HEK293 (cell line): Measurements from ENCODE around the gene KCNC2.

Experiments
- CTCF ChIA-PET: fragments of 350-600 bp; formaldehyde crosslinking; extraction: SDS; loops from one replicate; lab custom pipeline; 2021; ENCODE audit warnings: antibody characterized with exemption; lab: Yijun Ruan, JAX
- POLR2A ChIA-PET: fragments of 300-600 bp; formaldehyde crosslinking; extraction: SDS; loops from one replicate; lab custom pipeline; 2020; ENCODE audit warnings: antibody characterized with exemption, inconsistent platforms; lab: Yijun Ruan, JAX
- H3K27ac ChIP-seq: fragments of 200-500 bp; sonication (Bioruptor generic); 2 replicates; pipeline ENCODE4 v1.5.1; 2014; ENCODE audit warnings: low read depth, low read length, control low read depth, inconsistent platforms; ENCODE audit errors: extremely low read depth
- H3K36me3 ChIP-seq, 2 experiments: fragments of 200-500 bp in 1 of 2; sonication (Bioruptor generic) in 1 of 2; 1 replicate in 1 of 2; 2 replicates in 1 of 2; pipeline ENCODE4 v1.5.1; 2014 to 2017; ENCODE audit warnings: inconsistent platforms in 2 of 2, low read length in 2 of 2; ENCODE audit not compliant: control insufficient read depth in 2 of 2, insufficient read depth in 1 of 2
- H3K4me1 ChIP-seq: fragments of 200-500 bp; sonication (Bioruptor generic); 2 replicates; pipeline ENCODE4 v1.5.1; 2014; ENCODE audit warnings: mild to moderate bottlenecking, low read length, inconsistent platforms; ENCODE audit not compliant: control insufficient read depth, insufficient read depth
- H3K4me3 ChIP-seq: 2 replicates; pipeline ENCODE4 v1.5.1; 2011; ENCODE audit warnings: low read depth, mild to moderate bottlenecking, control low read depth, low read length, moderate library complexity
- H3K9me3 ChIP-seq: fragments of 200-500 bp; sonication (Bioruptor generic); 2 replicates; pipeline ENCODE4 v1.5.1; 2014; ENCODE audit warnings: low read depth, low read length, inconsistent platforms; ENCODE audit not compliant: control insufficient read depth, insufficient read depth
- BCL11A ChIP-seq: fragments of 450-650 bp; formaldehyde crosslinking; IDR thresholded peaks from 2 replicates; pipeline ENCODE4 v1.5.1; 2016; ENCODE audit warnings: low read depth, missing biosample characterization, missing genetic modification characterization
- KLF10 ChIP-seq: fragments of 450-650 bp; IDR thresholded peaks from 2 replicates; pipeline ENCODE4 v1.5.1; 2018; ENCODE audit warnings: missing biosample characterization, mild to moderate bottlenecking, missing genetic modification characterization
- PRDM1 ChIP-seq: fragments of 450-650 bp; formaldehyde crosslinking; IDR thresholded peaks from 2 replicates; pipeline ENCODE4; 2016; ENCODE audit warnings: missing biosample characterization, missing genetic modification characterization
- RBAK ChIP-seq: fragments of 450-650 bp; formaldehyde crosslinking; IDR thresholded peaks from 2 replicates; pipeline ENCODE4 v1.5.1; 2016; ENCODE audit warnings: missing biosample characterization, missing genetic modification characterization
- ZBTB10 ChIP-seq: fragments of 450-650 bp; formaldehyde crosslinking; IDR thresholded peaks from 2 replicates; pipeline ENCODE4 v1.5.1; 2016; ENCODE audit warnings: missing biosample characterization, missing genetic modification characterization
- ZBTB21 ChIP-seq: fragments of 450-650 bp; formaldehyde crosslinking; IDR thresholded peaks from 2 replicates; pipeline ENCODE4 v1.5.1; 2017; ENCODE audit warnings: missing biosample characterization, missing genetic modification characterization
- ZBTB7A ChIP-seq: fragments of 450-650 bp; formaldehyde crosslinking; IDR thresholded peaks from 2 replicates; pipeline ENCODE4 v1.5.1; 2016; ENCODE audit warnings: low read depth, missing biosample characterization, missing genetic modification characterization
- ZFP69B ChIP-seq: fragments of 450-650 bp; formaldehyde crosslinking; IDR thresholded peaks from 2 replicates; pipeline ENCODE4 v1.5.1; 2016; ENCODE audit warnings: missing biosample characterization, missing genetic modification characterization
- ZNF132 ChIP-seq: fragments of 450-650 bp; formaldehyde crosslinking; IDR thresholded peaks from 2 replicates; pipeline ENCODE4 v1.5.1; 2017; ENCODE audit warnings: missing biosample characterization, missing genetic modification characterization, borderline replicate concordance
- ZNF19 ChIP-seq: fragments of 450-650 bp; formaldehyde crosslinking; IDR thresholded peaks from 2 replicates; pipeline ENCODE4; 2016; ENCODE audit warnings: missing biosample characterization, missing genetic modification characterization, low read depth
- ZNF202 ChIP-seq: fragments of 450-650 bp; formaldehyde crosslinking; IDR thresholded peaks from 2 replicates; pipeline ENCODE4 v1.5.1; 2016; ENCODE audit warnings: missing biosample characterization, missing genetic modification characterization, borderline replicate concordance
- ZNF223 ChIP-seq: fragments of 450-650 bp; formaldehyde crosslinking; IDR thresholded peaks from 2 replicates; pipeline ENCODE4 v1.5.1; 2016; ENCODE audit warnings: missing biosample characterization, missing genetic modification characterization
- ZNF23 ChIP-seq: fragments of 450-650 bp; formaldehyde crosslinking; IDR thresholded peaks from 2 replicates; pipeline ENCODE4 v1.5.1; 2016; ENCODE audit warnings: missing biosample characterization, missing genetic modification characterization, borderline replicate concordance
- ZNF239 ChIP-seq: fragments of 450-650 bp; formaldehyde crosslinking; IDR thresholded peaks from 2 replicates; pipeline ENCODE4 v1.5.1; 2016; ENCODE audit warnings: missing biosample characterization, missing genetic modification characterization
- ZNF280C ChIP-seq: fragments of 450-650 bp; formaldehyde crosslinking; IDR thresholded peaks from 2 replicates; pipeline ENCODE4 v1.5.1; 2016; ENCODE audit warnings: missing biosample characterization, missing genetic modification characterization
- ZNF394 ChIP-seq: fragments of 450-650 bp; formaldehyde crosslinking; IDR thresholded peaks from 2 replicates; pipeline ENCODE4 v1.5.1; 2016; ENCODE audit warnings: missing biosample characterization, missing genetic modification characterization, mild to moderate bottlenecking, moderate library complexity, borderline replicate concordance
- ZNF404 ChIP-seq: fragments of 450-650 bp; formaldehyde crosslinking; IDR thresholded peaks from 2 replicates; pipeline ENCODE4 v1.5.1; 2017; ENCODE audit warnings: missing biosample characterization, missing genetic modification characterization
- ZNF433 ChIP-seq: fragments of 450-650 bp; formaldehyde crosslinking; IDR thresholded peaks from 2 replicates; pipeline ENCODE4 v1.5.1; 2016; ENCODE audit warnings: missing biosample characterization, missing genetic modification characterization, low read depth
- ZNF473 ChIP-seq: fragments of 450-650 bp; formaldehyde crosslinking; IDR thresholded peaks from 2 replicates; pipeline ENCODE4 v1.5.1; 2017; ENCODE audit warnings: missing biosample characterization, missing genetic modification characterization
- ZNF518A ChIP-seq: fragments of 450-650 bp; formaldehyde crosslinking; conservative IDR thresholded peaks from 2 replicates; pipeline ENCODE4 v1.5.1; 2016; ENCODE audit warnings: low read depth, missing biosample characterization, missing genetic modification characterization
- ZNF549 ChIP-seq: fragments of 450-650 bp; IDR thresholded peaks from 2 replicates; pipeline ENCODE4 v1.5.1; 2018; ENCODE audit warnings: missing biosample characterization, missing genetic modification characterization, mild to moderate bottlenecking, inconsistent platforms, moderate library complexity
- ZSCAN5A ChIP-seq: fragments of 450-650 bp; formaldehyde crosslinking; IDR thresholded peaks from 2 replicates; pipeline ENCODE4 v1.5.1; 2016; ENCODE audit warnings: missing biosample characterization, missing genetic modification characterization

The KCNC2 gene

GRCh38 chr12:75103822-75104221, 105.8 kb downstream of the KCNC2 start (continued):
- TF ChIP-seq RBAK = no peak
- TF ChIP-seq ZNF202 = no peak
- TF ChIP-seq ZNF223 (tag by site-specific recombination) = no peak
- TF ChIP-seq PRDM1 (tag by site-specific recombination) = no peak

- no peak overlapping the region for H3K4me3 ChIP-seq
- no peak overlapping the region for H3K27ac ChIP-seq
- no peaks in the 10 kb centered on the region for H3K4me1 ChIP-seq
- TF ChIP-seq ZNF404 (tag by site-specific recombination) (no peak), ZFP69B (no peak), ZNF433 (no peak), ZNF549 (tag by site-specific recombination) (no peak), ZNF280C (tag by site-specific recombination) (no peak), ZNF132 (tag by site-specific recombination) (no peak), ZNF23 (tag by site-specific recombination) (no peak), ZNF518A (no peak), BCL11A (no peak), ZBTB10 (no peak), ZNF19 (tag by site-specific recombination) (no peak)
- H3K9me3 ChIP-seq = no peaks in the 10 kb centered on the region
- H3K36me3 ChIP-seq = no peaks in the 10 kb centered on the region
- POLR2A ChIA-PET = no interaction called here
- CTCF ChIA-PET = no interaction called here
Observed at GRCh38 chr12:75101781-75102180, 107.9 kb downstream of the KCNC2 start.

- Histone ChIP-seq H3K9me3 (no peaks in the 10 kb centered on the region), H3K4me3 (no peak overlapping the region), H3K36me3 (no peaks in the 10 kb centered on the region), H3K4me1 (no peaks in the 10 kb centered on the region), H3K27ac (no peak overlapping the region)
- CTCF ChIA-PET = no interaction called here
- POLR2A ChIA-PET = no interaction called here
- TF ChIP-seq ZBTB7A (tag by site-specific recombination) (no peak), ZSCAN5A (tag by site-specific recombination) (no peak), KLF10 (no peak), ZBTB21 (no peak), ZNF473 (tag by site-specific recombination) (no peak), ZNF394 (tag by site-specific recombination) (no peak), ZNF239 (tag by site-specific recombination) (no peak), ZNF280C (tag by site-specific recombination) (no peak)
Observed at GRCh38 chr12:75099210-75099609, 110.4 kb downstream of the KCNC2 start.
